ENCODE results near the gene FAM72D.
"Not testable (repeated sequence)": the region's sequence is repeated elsewhere in the genome, so short reads cannot be mapped to it uniquely, and the experiment has no call there.

The FAM72D gene

DNA sequence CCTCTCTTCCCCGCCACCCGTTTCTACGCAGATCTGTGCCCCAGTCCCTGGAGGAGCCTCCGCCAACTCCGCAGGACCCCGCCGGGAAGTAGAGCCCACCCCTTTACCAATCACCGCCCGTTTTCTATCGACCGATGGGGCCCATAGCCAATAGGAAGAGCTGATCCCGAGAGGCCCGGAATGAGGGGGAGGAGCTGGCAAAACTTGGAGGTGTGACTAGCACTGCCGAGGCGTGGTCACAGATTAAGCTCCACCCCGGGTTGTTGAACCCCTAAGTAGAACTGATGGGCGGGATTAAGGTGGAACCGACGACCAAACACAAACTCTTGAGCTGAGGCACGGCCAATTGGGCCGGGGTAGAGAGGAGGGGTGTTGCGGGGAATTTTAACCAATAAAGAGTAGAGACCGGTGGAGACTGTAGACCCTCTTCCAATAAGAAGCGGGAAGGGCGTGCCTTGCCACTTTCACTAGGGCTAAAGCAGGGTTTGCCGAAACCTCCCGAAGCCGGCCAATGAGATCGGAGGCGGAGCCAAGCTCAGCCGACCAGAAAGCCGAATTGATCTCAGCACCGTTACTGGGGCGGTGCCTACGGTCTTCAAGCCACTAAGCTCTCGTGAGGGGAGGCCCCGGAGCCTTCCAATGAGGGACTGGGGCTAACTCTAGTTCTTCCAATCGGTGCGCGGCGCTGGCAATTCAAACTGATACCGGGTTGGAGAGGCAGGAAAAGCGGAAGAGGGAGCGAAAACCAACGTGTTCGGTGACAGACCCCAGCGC lies at the start of gene FAM72D, which contains the start of gene SRGAP2B:
FAM72D (plus strand) TSS at position 691 of the 774 bp plus-strand sequence. CDS start 874 bp downstream, outside the sequence.
SRGAP2B (minus strand) TSS at position 45 of the 774 bp plus-strand sequence. CDS start 2,427 bp downstream, outside the sequence.
- DNase-seq; in situ Hi-C loops (cut with HindIII; ENCODE audit: low pct_ligation_motif_present, low pct_unique_long_range_greater_than_20kb, low sequenced_read_pairs): not testable (repeated sequence)

DNA sequence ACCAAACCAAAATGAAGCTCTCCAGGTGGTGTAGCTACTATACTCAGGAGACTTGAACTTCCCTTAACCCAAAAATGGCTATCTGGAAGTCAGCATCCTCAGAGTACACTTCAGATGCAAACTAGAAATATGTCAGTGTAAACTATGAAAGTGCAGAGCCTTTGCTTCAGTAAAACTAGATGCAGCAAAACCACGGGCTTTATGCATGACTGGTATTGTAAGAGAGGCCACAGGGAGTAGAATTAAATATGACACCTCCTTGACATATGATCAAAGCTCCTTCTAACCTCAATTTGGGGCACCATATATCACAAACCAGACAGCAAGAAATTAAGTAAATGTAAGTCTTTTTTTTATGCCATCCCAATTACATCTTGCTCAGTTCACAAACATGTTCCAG lies 48.2 kb upstream of the FAM72D start:
- DNase-seq; in situ Hi-C loops (cut with HindIII; ENCODE audit: low pct_ligation_motif_present, low pct_unique_long_range_greater_than_20kb, low sequenced_read_pairs): not testable (repeated sequence)

DNA sequence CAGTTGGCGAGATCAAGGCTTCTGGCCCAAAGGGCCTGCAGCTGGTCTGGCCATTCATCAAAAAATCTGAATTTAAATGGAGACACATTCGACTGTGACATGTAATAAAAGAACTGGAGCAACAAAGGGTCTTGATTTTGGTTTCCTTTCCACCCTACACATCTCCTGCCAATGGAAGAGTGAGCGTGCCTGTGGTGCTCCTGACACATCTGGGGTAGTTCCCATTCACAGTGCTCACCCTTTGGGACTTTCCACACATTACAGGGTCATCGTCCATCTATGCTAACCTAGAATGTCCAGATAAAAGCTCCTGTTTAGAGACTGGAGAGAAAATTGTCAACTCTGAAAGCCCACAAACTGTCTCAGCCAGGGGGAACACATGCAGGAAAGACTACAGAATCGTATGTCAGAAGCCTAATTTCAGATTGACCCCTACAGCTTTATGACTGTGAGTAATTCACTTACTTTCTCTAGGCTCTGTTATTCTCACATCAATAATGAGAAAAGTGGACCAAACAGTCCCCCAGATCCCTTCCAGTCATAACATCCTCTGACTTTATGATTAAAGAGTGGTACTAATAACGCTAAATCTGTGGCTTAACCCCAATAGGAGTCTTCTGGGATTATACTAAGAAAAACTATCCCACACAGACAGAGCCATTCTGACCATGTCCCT lies 47.5 kb upstream of the FAM72D start:
- in situ Hi-C loops (cut with HindIII; ENCODE audit: low pct_ligation_motif_present, low pct_unique_long_range_greater_than_20kb, low sequenced_read_pairs); DNase-seq: not testable (repeated sequence)

DNA sequence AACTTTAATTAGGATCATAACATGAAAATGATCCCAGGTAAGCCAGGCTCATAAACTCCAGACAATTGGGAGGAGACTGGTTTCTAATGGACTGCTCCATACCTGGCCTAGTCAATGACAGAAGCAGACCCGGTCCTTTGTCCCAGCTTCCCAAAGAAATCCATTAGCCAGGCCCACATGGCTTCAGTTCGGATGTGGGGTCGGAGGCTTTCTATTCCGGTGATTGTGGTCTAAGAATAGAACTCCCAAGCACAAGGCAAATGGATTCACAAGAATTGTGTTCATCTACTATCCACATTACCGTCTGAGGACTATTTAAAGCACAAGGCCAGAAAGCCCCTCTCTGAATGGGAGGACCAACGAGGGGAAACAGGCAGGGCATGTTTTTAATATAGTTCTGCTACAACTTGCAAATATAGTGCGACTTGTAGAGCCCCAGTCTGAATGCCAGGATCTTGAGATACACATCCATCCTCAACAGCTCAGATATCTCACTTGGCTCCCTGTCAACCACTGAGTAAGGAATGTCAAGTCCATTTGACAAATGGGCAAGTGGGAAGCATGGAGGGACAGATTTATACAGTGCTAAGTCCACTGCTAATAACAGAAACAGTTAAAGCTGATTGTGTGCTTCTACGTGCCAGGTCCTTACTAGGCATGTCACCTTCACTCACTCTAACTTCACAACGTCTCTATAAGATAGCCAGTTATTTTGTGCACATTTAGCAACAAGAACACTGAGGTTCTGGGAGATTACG lies 43.6 kb upstream of the FAM72D start:
- DNase-seq; in situ Hi-C loops (cut with HindIII; ENCODE audit: low pct_ligation_motif_present, low pct_unique_long_range_greater_than_20kb, low sequenced_read_pairs): not testable (repeated sequence)

DNA sequence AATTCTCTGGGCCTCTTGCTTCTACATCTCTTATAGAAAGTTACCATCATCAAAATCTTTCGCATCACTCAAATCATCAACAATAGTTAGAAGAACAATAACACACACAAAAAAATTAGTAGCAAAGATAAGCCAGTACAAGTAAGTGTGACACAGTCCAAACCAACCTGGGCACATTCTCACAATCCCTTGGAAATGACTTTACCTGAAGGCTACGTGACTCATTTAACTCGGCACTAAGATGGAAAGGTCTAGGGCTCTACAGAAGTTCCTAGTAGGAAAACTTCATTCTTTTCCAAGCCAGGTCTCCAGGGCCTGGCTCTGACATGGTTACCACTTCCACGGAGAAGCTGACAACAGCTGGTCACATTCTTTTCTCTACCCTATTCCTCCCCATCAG lies 42.3 kb upstream of the FAM72D start:
- not testable (repeated sequence) for DNase-seq

DNA sequence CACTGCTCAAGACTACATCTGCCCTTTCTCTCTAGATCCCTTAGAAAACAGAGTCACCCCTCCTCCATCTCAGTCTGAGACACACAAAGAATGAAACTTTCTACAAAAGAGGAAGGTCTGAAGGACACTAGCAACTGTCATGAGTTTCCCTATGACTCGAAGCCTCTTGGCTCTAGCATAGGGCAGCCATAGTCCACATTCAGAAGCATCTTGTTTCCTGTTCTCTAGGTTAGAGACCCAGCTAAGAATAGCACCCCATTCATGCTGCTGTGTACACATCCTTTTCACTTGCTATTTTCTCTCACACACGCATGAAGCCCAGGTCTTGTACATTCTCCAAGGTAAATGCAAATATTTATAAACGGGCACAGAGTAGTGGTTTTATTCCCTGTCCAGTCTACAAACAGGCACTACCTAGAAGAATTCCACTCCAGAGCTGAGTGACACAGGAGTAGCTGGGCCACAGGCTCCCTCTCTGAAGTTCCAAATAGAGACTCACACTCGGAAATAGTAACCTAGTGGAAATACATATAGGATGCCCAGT lies 40.5 kb upstream of the FAM72D start:
- in situ Hi-C loops (cut with HindIII; ENCODE audit: low pct_ligation_motif_present, low pct_unique_long_range_greater_than_20kb, low sequenced_read_pairs); DNase-seq: not testable (repeated sequence)

More for the DNA sequence above, 42.3 kb upstream of the FAM72D start:
- in situ Hi-C loops (cut with HindIII; ENCODE audit: low pct_ligation_motif_present, low pct_unique_long_range_greater_than_20kb, low sequenced_read_pairs): not testable (repeated sequence)

DNA sequence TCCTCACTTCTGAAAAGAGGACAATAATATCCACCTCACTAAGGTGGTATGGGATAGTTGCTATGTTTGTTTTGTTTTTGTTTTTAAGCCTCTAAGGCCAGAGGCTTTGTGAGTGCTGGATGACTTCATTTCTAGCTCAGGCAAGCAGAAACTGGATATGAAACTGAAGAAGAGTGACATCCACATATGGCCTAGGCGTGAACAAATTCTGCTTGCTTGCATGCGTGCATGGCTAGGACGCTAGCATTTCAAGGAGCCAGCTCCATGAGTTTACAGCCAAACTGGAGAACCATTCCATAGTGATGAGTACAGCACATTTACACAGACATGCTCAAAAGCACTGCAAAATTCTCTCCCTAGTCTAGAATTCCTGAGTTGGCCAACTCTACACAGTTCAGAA lies 37.6 kb upstream of the FAM72D start:
- DNase-seq; in situ Hi-C loops (cut with HindIII; ENCODE audit: low pct_ligation_motif_present, low pct_unique_long_range_greater_than_20kb, low sequenced_read_pairs): not testable (repeated sequence)

DNA sequence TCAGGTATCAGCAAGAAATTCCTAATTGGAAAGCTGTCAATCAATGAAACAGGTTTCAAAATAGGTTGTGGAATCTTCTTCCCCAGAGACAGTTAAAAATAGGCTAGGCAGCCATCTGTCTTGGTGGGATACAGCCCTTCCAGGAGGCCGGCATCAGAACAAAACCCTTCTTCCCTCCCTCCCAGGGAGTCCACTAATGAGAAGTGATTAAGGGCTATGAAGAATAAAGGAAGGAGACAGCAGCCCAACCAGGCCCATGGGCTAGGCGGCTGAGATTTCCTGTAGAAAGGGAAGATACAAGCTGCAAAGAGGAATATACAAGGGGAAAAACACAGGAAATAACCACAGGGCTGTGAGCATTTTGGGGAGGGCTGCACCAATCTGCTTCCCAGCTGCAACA lies 32.5 kb upstream of the FAM72D start:
- DNase-seq; in situ Hi-C loops (cut with HindIII; ENCODE audit: low pct_ligation_motif_present, low pct_unique_long_range_greater_than_20kb, low sequenced_read_pairs): not testable (repeated sequence)

DNA sequence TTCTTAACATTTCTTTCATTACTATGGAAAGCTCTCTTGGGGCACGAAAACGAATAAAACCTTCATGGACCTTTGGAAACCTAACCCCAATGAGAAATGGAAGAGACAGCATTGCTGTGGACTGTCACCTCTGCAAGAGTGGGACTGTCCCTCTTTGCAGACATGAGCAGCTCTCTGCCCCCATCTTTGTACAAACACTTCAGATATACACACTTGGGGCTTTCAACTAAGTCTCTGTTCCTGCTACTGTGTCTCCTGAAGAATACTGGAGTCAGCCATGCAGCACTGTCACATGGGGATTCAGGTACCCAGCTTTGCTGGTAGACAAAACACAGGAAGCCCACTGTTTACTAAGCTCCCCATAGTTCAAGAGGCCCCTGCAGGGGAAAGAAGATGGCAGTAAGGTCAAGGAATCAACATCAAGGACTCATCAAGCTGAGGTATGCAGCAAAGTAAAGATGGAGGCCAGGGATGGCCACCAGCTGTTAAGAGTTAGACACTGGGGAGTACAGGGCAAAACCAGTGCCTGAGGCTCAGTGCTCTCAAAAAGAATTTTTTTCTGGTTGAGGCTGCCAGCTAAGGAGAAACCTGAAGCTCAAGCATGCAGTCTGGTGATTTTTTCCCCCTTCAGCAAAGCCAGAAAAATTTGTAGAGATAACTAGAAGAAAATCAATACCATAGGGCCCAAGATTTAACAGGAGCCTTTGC lies 31.7 kb upstream of the FAM72D start:
- in situ Hi-C loops (cut with HindIII; ENCODE audit: low pct_ligation_motif_present, low pct_unique_long_range_greater_than_20kb, low sequenced_read_pairs); DNase-seq: not testable (repeated sequence)

DNA sequence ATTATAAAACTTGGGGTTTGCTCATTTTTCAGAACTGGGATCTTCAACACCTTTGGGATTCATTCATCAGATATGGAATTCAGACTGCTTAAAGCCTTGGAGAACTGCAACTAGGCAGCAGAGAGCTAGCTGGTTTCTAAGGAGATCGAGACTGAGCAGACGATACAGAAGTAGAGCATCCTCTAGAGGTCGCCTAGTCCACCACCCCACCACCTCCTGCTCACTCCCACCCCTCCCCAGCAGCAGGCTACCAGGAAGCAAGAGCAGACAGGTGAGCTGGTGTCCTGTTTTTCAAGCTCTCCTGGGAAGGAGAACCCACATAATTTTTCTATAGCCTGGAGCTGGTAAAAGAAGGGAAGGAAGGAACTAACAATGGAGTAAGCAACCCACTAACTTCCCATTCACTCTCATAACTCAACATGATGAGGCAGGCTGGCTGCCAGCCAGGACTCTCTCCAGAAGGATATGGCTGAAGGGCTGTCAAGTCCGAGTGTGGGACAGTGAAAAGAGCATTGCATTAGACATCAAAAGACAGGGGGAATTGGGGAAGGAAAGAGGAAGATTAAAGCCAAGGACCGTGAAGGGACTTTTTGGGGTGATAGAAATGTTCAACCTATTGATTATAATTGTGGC lies 30.5 kb upstream of the FAM72D start:
- DNase-seq; in situ Hi-C loops (cut with HindIII; ENCODE audit: low pct_ligation_motif_present, low pct_unique_long_range_greater_than_20kb, low sequenced_read_pairs): not testable (repeated sequence)

DNA sequence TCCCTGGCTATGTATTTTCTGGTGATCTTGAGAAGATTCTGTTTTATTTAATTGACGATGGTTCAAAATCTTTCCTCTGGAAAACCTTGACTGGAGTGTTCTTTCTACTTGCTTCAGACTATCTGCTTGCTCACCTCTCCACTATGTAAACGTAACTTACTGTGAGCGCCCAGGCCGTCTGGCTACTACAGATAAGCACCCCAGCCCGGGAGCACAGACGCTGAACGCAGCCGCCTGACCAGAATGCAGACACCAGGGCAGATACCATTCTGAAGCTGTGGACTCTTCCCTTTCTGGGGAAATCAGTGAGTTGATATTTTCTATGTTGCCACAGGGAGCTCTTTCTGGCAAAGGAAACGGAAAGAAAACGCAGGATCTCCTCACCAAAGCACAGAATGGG lies 29.3 kb upstream of the FAM72D start:
- DNase-seq; in situ Hi-C loops (cut with HindIII; ENCODE audit: low pct_ligation_motif_present, low pct_unique_long_range_greater_than_20kb, low sequenced_read_pairs): not testable (repeated sequence)

DNA sequence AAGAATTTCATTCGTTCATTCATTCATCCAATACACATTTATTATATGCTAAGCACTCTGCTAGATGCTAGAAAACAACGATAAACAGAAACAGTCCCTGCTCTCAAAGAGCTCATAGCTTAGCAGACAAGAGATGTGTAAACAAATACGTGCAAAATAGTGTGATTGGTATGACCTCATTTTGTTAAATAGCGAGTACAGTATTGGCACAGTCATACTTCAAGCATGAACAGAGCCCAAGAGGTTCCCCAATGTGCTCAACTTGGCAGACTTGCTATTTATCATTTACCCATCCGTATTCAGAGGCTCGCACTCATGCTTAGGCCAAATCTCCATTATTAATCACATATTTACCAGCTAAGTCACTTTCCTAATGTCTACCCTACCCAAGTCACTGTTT lies 24.2 kb upstream of the FAM72D start:
- in situ Hi-C loops (cut with HindIII; ENCODE audit: low pct_ligation_motif_present, low pct_unique_long_range_greater_than_20kb, low sequenced_read_pairs); DNase-seq: not testable (repeated sequence)

DNA sequence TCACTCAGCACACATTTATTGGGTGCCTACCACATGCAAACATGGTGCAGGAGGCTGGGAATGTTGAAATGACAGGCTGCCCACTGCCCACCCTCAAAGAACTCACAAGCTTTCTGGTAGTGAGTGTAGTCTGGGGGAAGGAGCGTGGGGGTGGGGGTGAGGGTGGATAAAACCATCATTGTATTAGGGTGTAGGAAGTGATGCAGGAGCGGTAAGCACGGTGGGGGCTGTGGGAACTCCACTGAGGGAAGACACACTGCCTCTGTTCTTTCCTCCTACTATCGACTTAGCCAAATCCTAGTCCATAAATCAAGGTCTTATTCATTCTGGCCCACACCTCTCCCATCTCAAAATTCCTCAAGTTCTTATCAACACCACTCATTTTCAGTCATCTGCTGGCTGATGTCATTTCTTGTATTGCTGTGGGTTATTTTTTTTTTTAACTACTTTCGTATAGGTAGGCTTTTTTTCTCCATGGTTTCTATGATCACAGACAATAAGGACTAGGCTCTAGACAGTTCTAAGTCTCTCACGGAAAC lies 21.7 kb upstream of the FAM72D start:
- in situ Hi-C loops (cut with HindIII; ENCODE audit: low pct_ligation_motif_present, low pct_unique_long_range_greater_than_20kb, low sequenced_read_pairs); DNase-seq: not testable (repeated sequence)

DNA sequence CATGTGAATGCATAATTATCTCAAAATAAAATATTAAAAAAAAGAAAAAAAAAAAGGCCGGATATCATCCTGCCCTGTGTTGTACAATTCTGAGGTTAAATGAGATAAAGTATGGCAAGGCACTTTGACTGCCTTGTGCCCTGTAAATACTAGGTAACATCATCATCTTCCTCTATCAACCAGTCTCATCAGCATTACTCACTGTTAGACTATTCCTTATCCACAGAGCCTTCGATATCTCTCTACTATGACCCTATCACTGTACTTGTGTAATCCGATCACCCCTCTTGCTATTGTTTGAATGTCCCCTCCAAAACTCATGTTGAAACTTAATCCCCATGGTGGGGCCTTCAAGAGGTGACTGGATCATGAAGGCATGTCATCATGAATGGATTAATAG lies 18.9 kb upstream of the FAM72D start:
- DNase-seq; in situ Hi-C loops (cut with HindIII; ENCODE audit: low pct_ligation_motif_present, low pct_unique_long_range_greater_than_20kb, low sequenced_read_pairs): not testable (repeated sequence)

DNA sequence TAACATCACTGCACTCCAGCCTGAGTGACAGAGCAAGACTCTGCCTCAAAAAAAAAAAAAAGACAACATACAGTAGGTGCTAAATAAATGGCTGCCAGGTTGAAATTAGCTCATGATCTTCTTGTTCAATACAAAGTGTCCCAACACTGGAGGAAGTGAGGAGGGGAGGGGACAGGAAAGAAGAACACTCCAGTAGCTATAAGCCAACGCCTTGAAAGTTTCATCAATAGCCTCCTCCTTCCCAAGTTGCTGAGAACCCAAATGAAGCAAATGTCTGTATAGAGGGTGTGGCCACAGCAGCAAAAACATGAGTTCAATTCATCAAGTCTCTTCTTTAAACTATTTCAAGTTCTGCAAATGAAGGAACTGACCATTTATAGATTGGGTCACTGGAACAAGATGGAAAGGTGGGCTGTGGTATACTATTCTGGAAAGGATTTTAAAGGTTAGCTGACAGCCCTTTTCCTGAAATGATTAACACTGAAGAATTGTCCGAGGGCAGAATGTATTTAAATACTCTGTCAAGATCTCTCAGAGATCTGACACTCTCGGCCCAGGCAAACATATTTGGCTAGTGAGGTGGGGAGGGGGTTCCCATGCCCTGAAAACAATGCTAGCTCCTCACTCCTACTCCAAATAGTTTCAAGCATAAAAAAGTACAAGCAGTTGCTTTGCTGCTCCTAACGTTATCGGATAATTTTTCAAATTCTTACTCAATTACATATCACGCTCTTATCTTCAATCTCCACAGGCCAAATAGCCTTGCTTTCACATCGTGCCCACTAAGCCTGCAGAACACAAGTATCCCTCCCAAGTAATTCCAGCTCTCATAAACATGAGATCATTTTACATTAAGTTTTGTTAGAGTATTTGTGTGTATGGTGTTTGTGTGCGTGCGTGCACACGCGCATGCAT lies 17.6 kb upstream of the FAM72D start:
- in situ Hi-C loops (cut with HindIII; ENCODE audit: low pct_ligation_motif_present, low pct_unique_long_range_greater_than_20kb, low sequenced_read_pairs); DNase-seq: not testable (repeated sequence)

DNA sequence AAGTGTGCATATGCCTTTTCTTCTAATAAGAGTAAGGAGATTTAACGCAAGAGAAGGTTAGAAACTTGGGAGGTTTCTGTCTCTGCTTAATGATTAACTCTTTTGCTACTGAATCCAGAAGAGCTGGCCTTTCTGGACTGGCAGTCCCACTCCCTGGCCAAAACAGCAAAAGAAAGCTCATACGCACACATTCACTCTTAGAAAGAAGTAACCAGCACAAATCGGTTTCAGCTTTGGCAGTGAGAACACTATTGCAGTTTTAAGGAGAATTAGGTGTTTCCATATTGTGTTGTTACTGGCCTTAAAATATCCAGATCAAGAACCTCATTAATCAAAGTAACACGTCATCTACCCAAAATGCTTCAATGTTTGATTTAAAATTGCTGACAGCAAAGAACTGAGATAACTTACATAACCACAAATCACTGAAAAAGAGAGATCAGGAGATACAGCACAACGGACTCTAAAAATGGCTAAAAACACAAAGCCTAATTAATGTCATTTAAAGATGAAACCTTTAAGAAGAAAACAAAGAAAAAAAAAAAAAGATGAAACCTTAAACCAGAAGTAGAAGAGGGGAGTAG lies 16.9 kb upstream of the FAM72D start:
- in situ Hi-C loops (cut with HindIII; ENCODE audit: low pct_ligation_motif_present, low pct_unique_long_range_greater_than_20kb, low sequenced_read_pairs); DNase-seq: not testable (repeated sequence)
